Measurements from ENCODE around the gene TSPY2.
"Not testable (repeated sequence)": the region's sequence is repeated elsewhere in the genome, so short reads cannot be mapped to it uniquely, and the experiment has no call there.

Gene TSPY2

GRCh38 chrY:6245923-6246322 lies at the start of gene TSPY2:
Gene TSPY2 (plus strand): TSS chrY:6246223. CDS start chrY:6246269, 46 bp downstream.
- not testable (repeated sequence) for H3K4me1 ChIP-seq (ENCODE audit: low read depth, poor library complexity, severe bottlenecking); H3K9ac ChIP-seq; H3K79me2 ChIP-seq (ENCODE audit: insufficient read depth, low read depth); H3K27me3 ChIP-seq (ENCODE audit: insufficient read depth, low read depth); H3K36me3 ChIP-seq (ENCODE audit: insufficient read depth); H2AFZ ChIP-seq (ENCODE audit: low read depth); H3K27ac ChIP-seq; H3K4me2 ChIP-seq; H4K20me1 ChIP-seq (ENCODE audit: insufficient read depth); H3K4me3 ChIP-seq (IDR thresholded peaks at IDR 0.05; ENCODE audit: insufficient read depth, low read depth, low read length)

GRCh38 chrY:6209565-6209964 lies 36.5 kb upstream of the TSPY2 start:
- H3K36me3 ChIP-seq (ENCODE audit: insufficient read depth); H4K20me1 ChIP-seq (ENCODE audit: insufficient read depth); H3K27me3 ChIP-seq (ENCODE audit: insufficient read depth, low read depth); H3K4me2 ChIP-seq; H3K27ac ChIP-seq; H3K4me3 ChIP-seq (IDR thresholded peaks at IDR 0.05; ENCODE audit: insufficient read depth, low read depth, low read length); H2AFZ ChIP-seq (ENCODE audit: low read depth); H3K79me2 ChIP-seq (ENCODE audit: insufficient read depth, low read depth); H3K9ac ChIP-seq; H3K4me1 ChIP-seq (ENCODE audit: low read depth, poor library complexity, severe bottlenecking): not testable (repeated sequence)

- H3K27ac ChIP-seq; H3K4me2 ChIP-seq; H3K36me3 ChIP-seq (ENCODE audit: insufficient read depth): not testable (repeated sequence)
These were observed 29.0 kb upstream of the TSPY2 start for GRCh38 chrY:6217045-6217444.

GRCh38 chrY:6269839-6270238 lies 23.8 kb downstream of the TSPY2 start:
- not testable (repeated sequence) for H3K4me2 ChIP-seq; H4K20me1 ChIP-seq (ENCODE audit: insufficient read depth); H2AFZ ChIP-seq (ENCODE audit: low read depth); H3K4me1 ChIP-seq (ENCODE audit: low read depth, poor library complexity, severe bottlenecking); H3K4me3 ChIP-seq (IDR thresholded peaks at IDR 0.05; ENCODE audit: insufficient read depth, low read depth, low read length); H3K9ac ChIP-seq; H3K36me3 ChIP-seq (ENCODE audit: insufficient read depth); H3K27ac ChIP-seq; H3K79me2 ChIP-seq (ENCODE audit: insufficient read depth, low read depth); H3K27me3 ChIP-seq (ENCODE audit: insufficient read depth, low read depth)

More at GRCh38 chrY:6217045-6217444, 29.0 kb upstream of the TSPY2 start:
- H2AFZ ChIP-seq (ENCODE audit: low read depth); H3K9ac ChIP-seq; H3K4me3 ChIP-seq (IDR thresholded peaks at IDR 0.05; ENCODE audit: insufficient read depth, low read depth, low read length); H3K27me3 ChIP-seq (ENCODE audit: insufficient read depth, low read depth); H3K4me1 ChIP-seq (ENCODE audit: low read depth, poor library complexity, severe bottlenecking); H3K79me2 ChIP-seq (ENCODE audit: insufficient read depth, low read depth); H4K20me1 ChIP-seq (ENCODE audit: insufficient read depth): not testable (repeated sequence)

All from KMS-11 (cell line).